Subcutaneous adipose tissue (tissue), 4 donors: ENCODE measurements around the gene ST14. TPM values are rescaled to one million over a fixed set of nuclear protein-coding genes. Genes with fewer than 3 reads are reported as not detected.

Experiments
- CTCF ChIP-seq: fragments of 450-650 bp; IDR thresholded peaks from one replicate; pipeline ENCODE4 v1.5.1; 2016; ENCODE audit warnings: low read depth, mild to moderate bottlenecking, control low read depth, antibody characterized with exemption, moderate library complexity
- total RNA-seq, 4 donors: library from RNA; depleted of rRNA; stranded (reverse); fragments of >200 nt; gene quantifications; one replicate each; pipeline ENCODE4 v1.1.0, GENCODE V29; 2016

The ST14 gene
- total RNA-seq, 4 donors from 2014 or later = 2.8 to 113 (median 8.1) TPM

DNA sequence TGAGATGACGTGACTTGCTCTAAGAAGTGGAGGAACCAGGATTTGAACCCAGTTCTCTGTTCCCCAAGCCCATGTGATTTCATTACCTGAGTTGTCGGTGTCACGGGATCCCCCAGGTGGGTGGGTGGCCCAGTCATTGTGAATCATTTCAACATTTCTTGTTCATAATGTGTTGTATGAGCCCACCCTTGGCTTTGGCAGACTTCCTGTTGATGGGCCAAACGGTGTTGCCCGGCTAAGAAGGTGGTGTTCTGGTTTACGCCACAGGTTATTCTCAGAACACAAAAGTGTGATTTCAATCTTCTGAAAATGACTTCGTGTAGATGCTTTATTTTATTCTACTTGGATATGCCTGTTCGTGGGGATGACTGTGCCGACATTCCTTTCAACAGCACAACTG is 21.6 kb upstream of the ST14 start:
- TF ChIP-seq CTCF = no peak

- no peak for TF ChIP-seq CTCF
These were observed 20.2 kb upstream of the ST14 start for GRCh38 chr11:130139401-130139800.

DNA sequence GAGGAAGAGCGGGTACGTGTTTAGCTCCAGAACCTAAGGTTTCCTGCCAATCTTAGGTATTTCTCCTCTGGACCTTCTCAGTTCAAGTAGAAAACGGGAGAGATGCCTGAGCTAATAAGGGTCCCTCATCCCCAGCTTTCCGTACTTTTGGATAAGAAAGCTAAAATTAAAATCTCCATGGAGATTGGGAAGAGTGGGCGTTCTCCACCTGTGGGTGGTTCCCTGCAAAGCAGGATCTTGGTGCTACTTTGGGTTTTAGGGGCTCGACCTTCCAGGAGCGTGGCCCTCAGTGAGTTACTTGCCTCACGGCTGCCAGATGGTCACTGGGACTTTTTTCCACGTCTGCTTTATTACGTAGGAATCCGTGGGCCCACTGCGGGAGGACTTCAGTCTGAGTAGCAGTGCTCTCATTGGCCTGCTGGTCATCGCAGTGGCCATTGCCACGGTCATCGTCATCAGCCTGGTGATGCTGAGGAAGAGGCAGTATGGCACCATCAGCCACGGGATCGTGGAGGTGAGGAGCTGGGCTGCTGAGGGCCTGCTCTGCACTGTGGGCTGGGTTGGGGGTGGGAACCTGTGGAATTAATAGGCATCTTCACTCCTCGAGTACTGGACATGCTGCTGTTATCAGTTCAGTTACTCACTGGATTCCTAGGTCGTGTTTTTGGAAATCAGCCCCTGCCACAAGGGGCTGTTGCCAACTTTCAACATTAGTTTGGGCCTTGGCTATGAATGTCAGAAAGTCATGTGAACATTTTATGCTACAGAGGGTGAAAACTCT is 17.8 kb upstream of the ST14 start:
- no peak for TF ChIP-seq CTCF

GRCh38 chr11:130144141-130144540 is 15.4 kb upstream of the ST14 start:
- no peak for TF ChIP-seq CTCF

DNA sequence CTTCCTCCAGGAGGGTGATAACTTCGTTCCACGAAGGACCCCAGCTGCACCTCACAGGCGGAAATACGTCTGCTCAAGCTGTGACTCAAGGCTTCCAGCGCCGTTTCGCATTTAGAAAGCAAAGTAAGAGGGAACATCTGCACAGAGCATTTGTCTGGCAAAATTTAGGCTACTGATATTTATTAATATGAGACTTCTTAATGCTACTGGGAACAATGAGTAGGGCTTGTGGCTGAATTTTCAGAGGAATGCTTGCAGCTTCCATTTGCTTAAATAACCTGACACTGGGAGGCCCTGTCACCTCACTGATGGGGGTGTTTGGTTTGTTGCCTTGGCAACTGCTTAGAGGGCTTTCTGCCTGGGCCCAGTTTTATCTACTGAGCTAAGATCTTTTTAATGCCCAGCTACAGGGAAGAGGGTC is 14.7 kb upstream of the ST14 start:
- TF ChIP-seq CTCF = no peak

DNA sequence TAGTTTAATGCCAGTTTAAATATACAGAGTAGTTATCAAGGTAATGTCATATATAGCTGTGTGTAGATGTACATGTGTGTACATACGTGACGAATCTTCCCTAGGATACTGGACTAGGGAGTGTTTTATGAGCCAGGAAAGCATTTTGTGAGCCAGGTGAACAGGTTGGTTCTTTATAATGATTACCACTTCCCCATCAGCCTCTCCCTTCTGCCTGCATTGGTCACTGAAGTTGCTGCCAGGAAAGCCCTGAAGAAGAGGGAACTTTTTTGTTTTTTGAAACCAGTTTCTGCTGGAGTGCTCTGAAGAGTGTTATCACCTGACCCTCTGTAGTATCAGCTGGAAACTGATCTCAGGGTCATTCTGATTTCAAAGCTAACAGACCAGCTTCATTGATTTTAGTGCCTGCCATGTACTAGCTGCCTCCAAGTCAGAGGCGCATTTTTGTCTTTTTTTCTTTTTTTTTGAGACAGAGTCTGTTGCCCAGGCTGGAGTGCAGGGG is 14.2 kb upstream of the ST14 start:
- TF ChIP-seq CTCF = no peak

- TF ChIP-seq CTCF = no peak
These were observed 13.4 kb upstream of the ST14 start for GRCh38 chr11:130145975-130146776.
